Ectodermal cell (in vitro differentiated cells): ENCODE measurements around the gene CLDND2.
"Not testable (repeated sequence)": the region's sequence is repeated elsewhere in the genome, so short reads cannot be mapped to it uniquely, and the experiment has no call there.

Source experiments
- H3K27ac ChIP-seq: 2 replicates; pipeline ENCODE4 v1.7.0; 2013; ENCODE audit warnings: mild to moderate bottlenecking, low read depth, low read length; ENCODE audit not compliant: insufficient read depth, poor library complexity, severe bottlenecking
- H3K27me3 ChIP-seq: 2 replicates; pipeline ENCODE4 v1.7.0; 2013; ENCODE audit warnings: mild to moderate bottlenecking, low read length; ENCODE audit not compliant: insufficient read depth, control insufficient read depth, poor library complexity, severe bottlenecking
- H3K36me3 ChIP-seq: one replicate; pipeline ENCODE4 v1.7.0; 2013; ENCODE audit warnings: low read length; ENCODE audit not compliant: control insufficient read depth, insufficient read depth
- H3K4me1 ChIP-seq: one replicate; pipeline ENCODE4 v1.7.0; 2013; ENCODE audit warnings: low read length; ENCODE audit not compliant: control insufficient read depth, insufficient read depth
- H3K4me3 ChIP-seq: 2 replicates; pipeline ENCODE4 v1.7.0; 2013; ENCODE audit warnings: low read depth, low read length, control low read depth; ENCODE audit not compliant: insufficient read depth
- H3K9me3 ChIP-seq: 2 replicates; pipeline ENCODE4 v1.7.0; 2013; ENCODE audit warnings: mild to moderate bottlenecking, low read length, moderate library complexity; ENCODE audit not compliant: control insufficient read depth
- WGBS, 2 experiments: methylation state at CpG; one replicate each; pipeline ENCODE4 v1.1.7; 2013; ENCODE audit warnings: missing lambda C conversion rate in 2 of 2; 5-methylcytosine and 5-hydroxymethylcytosine counted together

The CLDND2 gene

GRCh38 chr19:51399231-51399630 lies 30.4 kb upstream of the CLDND2 start:
- H3K4me3 ChIP-seq, result no peak overlapping the region
- H3K9me3 ChIP-seq, result peaks cover 4% of the 10 kb centered on the region
- 38 to 70% methylated on average over 1 to 3 of the region's 5 CpGs for WGBS, 2 experiments
- H3K27ac ChIP-seq, result no peak overlapping the region
- no peaks in the 10 kb centered on the region for H3K27me3 ChIP-seq
- peaks cover 3% of the 10 kb centered on the region for H3K4me1 ChIP-seq
- peaks cover 10% of the 10 kb centered on the region for H3K36me3 ChIP-seq

- H3K9me3 ChIP-seq, result peaks cover 4% of the 10 kb centered on the region
- peaks cover 4% of the 10 kb centered on the region for H3K36me3 ChIP-seq
- H3K4me3 ChIP-seq, result no peak overlapping the region
- no peak overlapping the region for H3K27ac ChIP-seq
- no peaks in the 10 kb centered on the region for H3K27me3 ChIP-seq
- WGBS, 2 experiments, result 55 to 59% methylated on average over 6 to 7 of the region's 7 CpGs
- peaks cover 7% of the 10 kb centered on the region for H3K4me1 ChIP-seq
Measured at GRCh38 chr19:51398096-51398704, 29.4 kb upstream of the CLDND2 start.

- H3K27me3 ChIP-seq, H3K36me3 ChIP-seq, H3K4me1 ChIP-seq, H3K27ac ChIP-seq, H3K4me3 ChIP-seq, H3K9me3 ChIP-seq: not testable (repeated sequence)
- WGBS, 2 experiments, result 94 to 95% methylated on average over 9 of the region's 9 CpGs
Measured at GRCh38 chr19:51397453-51397852, 28.6 kb upstream of the CLDND2 start.

GRCh38 chr19:51396175-51396574 lies 27.4 kb upstream of the CLDND2 start:
- 91 to 100% methylated on average over 2 of the region's 2 CpGs for WGBS, 2 experiments
- Histone ChIP-seq H3K27ac (no peak overlapping the region), H3K36me3 (no peaks in the 10 kb centered on the region), H3K9me3 (no peaks in the 10 kb centered on the region), H3K4me1 (peaks cover 7% of the 10 kb centered on the region), H3K4me3 (no peak overlapping the region), H3K27me3 (no peaks in the 10 kb centered on the region)

GRCh38 chr19:51394050-51394836 lies 25.4 kb upstream of the CLDND2 start:
- Histone ChIP-seq H3K4me3 (peak overlapping the region; percentile 57), H3K27ac (peak overlapping the region; percentile 56), H3K27me3 (no peaks in the 10 kb centered on the region), H3K36me3 (no peaks in the 10 kb centered on the region), H3K9me3 (no peaks in the 10 kb centered on the region), H3K4me1 (peaks cover 7% of the 10 kb centered on the region)
- 2% methylated on average over 45 of the region's 45 CpGs for whole genome bisulfite sequencing, 2 experiments

GRCh38 chr19:51392701-51393100 lies 23.9 kb upstream of the CLDND2 start:
- Histone ChIP-seq H3K9me3 (no peaks in the 10 kb centered on the region), H3K27ac (no peak overlapping the region), H3K4me1 (peaks cover 19% of the 10 kb centered on the region), H3K4me3 (no peak overlapping the region), H3K36me3 (no peaks in the 10 kb centered on the region), H3K27me3 (no peaks in the 10 kb centered on the region)
- 83% methylated on average over 1 of the region's 1 CpG; no CpG with 5 or more reads in 1 of the 2 experiments for WGBS, 2 experiments

GRCh38 chr19:51391073-51391611 lies 22.3 kb upstream of the CLDND2 start:
- H3K4me3 ChIP-seq, result no peak overlapping the region
- 81 to 83% methylated on average over 7 to 8 of the region's 8 CpGs for WGBS, 2 experiments
- no peak overlapping the region for H3K27ac ChIP-seq
- H3K36me3 ChIP-seq, result no peaks in the 10 kb centered on the region
- H3K9me3 ChIP-seq, result no peaks in the 10 kb centered on the region
- H3K4me1 ChIP-seq, result peaks cover 28% of the 10 kb centered on the region
- H3K27me3 ChIP-seq, result no peaks in the 10 kb centered on the region

- 92% methylated on average over 14 of the region's 14 CpGs for WGBS, 2 experiments
- Histone ChIP-seq H3K9me3 (no peaks in the 10 kb centered on the region), H3K4me3 (no peak overlapping the region), H3K27me3 (no peaks in the 10 kb centered on the region), H3K36me3 (no peaks in the 10 kb centered on the region), H3K4me1 (peaks cover 25% of the 10 kb centered on the region), H3K27ac (no peak overlapping the region)
Measured at GRCh38 chr19:51389143-51389542, 20.3 kb upstream of the CLDND2 start.

- Histone ChIP-seq H3K4me3 (no peak within 1 kb of the TSS), H3K9me3 (no peaks in the 10 kb centered on the region), H3K36me3 (no peaks in the 10 kb centered on the region), H3K4me1 (peaks cover 21% of the 10 kb centered on the region), H3K27ac (no peak within 1 kb of the TSS), H3K27me3 (no peaks in the 10 kb centered on the region)
- 84 to 86% methylated on average over 15 of the region's 15 CpGs for WGBS, 2 experiments
Measured at GRCh38 chr19:51387924-51388389, 19.2 kb upstream of the CLDND2 start, which contains the start of gene LIM2. Gene LIM2, minus strand, starts transcription at chr19:51387974. Its CDS starts 531 bp downstream, at chr19:51387443.

- WGBS, 2 experiments, result 94 to 95% methylated on average over 14 of the region's 14 CpGs
- H3K36me3 ChIP-seq, result no peaks in the 10 kb centered on the region
- H3K4me1 ChIP-seq, result peaks cover 21% of the 10 kb centered on the region
- H3K9me3 ChIP-seq, result peaks cover under 1% of the 10 kb centered on the region
- H3K4me3 ChIP-seq, result no peak overlapping the region
- no peaks in the 10 kb centered on the region for H3K27me3 ChIP-seq
- no peak overlapping the region for H3K27ac ChIP-seq
Measured at GRCh38 chr19:51386882-51387520, 18.2 kb upstream of the CLDND2 start.
